Inferior parietal cortex (tissue), 1 donor: ENCODE measurements around the gene GCC2.
A peak's percentile ranks its signal among the peaks of the same experiment; 100 is the strongest.
"Not testable (repeated sequence)": the region's sequence is repeated elsewhere in the genome, so short reads cannot be mapped to it uniquely, and the experiment has no call there.

Experiments used
- DNase-seq: peaks from one replicate; pipeline ENCODE4 v3.0.0-alpha.2; 2016; ENCODE audit errors: extremely low spot score

GCC2 gene

DNA sequence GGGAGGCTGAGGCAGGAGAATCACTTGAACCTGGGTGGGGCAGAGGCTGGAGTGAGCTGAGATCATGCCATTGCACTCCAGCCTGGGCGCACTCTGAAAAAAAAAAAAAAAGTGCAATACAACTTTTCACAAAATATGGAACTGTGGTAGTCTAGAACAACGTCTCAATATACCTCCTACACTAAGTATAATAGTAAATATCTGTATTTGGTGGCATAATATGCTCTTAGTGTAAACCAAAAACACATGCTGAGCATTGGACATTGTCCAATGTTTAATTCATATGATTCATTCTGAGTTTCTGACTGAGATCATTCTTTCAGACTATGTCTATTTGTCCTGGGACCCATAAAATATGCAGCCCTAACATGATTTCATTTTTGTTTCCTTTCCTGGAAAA is 65.5 kb downstream of the GCC2 start:
- DNase-seq: not testable (repeated sequence)

DNA sequence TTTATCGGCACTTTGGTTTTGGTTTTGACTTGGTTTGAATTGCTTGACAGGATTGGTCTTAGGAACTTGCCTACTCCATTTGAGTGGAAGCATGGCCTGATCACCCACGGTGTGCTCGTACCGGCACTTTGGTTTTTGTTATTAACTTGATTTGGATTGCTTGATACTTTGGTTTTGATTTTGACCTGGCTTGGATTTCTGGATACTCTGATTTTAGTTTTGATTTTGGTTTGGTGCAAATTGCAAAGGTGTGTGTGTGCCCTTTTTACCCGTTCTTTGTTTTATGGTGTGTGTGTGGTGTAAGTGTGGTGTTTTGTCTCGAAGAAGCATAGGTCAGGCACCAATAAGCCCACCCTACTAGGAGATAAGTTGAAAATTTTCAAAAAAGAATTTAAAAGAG is 75.7 kb downstream of the GCC2 start:
- not testable (repeated sequence) for DNase-seq

DNA sequence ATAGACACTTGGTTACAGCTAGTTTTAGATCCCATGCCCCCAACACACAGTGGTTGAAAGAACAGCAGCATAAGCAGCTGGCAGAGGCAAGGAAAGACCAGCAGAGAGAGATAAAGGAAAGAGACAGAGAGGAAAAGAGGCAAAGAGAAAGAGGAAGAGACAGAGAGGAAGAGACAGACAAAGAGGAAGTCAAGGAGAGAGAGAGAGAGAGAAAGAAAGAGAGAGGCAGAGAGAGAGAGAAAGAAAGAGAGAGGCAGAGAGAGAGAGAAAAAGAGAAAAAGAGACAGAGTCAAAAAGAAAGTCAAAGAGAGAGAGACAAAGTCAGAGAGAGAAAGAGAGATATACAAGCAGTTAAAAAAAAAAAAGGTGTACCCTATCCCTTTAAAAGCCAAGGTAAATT is 76.3 kb downstream of the GCC2 start:
- not testable (repeated sequence) for DNase-seq

DNA sequence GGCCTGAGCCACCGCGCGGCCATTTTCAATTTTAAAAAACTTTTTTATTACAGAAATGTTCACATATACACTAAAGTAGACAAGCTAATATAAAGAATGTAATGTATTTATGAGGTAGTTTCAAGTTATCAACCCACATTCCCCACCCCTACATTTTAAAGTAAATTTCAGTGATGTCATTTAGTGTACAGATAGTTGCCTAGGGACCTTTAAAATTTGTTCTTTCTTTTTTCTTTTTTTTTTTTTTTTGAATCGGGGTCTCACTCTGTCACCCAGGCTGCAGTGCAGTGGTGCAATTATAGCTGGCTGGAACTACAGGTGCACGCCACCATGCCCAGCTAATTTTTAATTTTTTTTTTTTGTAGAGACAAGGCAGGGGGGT is 82.7 kb downstream of the GCC2 start:
- no peak for DNase-seq

DNA sequence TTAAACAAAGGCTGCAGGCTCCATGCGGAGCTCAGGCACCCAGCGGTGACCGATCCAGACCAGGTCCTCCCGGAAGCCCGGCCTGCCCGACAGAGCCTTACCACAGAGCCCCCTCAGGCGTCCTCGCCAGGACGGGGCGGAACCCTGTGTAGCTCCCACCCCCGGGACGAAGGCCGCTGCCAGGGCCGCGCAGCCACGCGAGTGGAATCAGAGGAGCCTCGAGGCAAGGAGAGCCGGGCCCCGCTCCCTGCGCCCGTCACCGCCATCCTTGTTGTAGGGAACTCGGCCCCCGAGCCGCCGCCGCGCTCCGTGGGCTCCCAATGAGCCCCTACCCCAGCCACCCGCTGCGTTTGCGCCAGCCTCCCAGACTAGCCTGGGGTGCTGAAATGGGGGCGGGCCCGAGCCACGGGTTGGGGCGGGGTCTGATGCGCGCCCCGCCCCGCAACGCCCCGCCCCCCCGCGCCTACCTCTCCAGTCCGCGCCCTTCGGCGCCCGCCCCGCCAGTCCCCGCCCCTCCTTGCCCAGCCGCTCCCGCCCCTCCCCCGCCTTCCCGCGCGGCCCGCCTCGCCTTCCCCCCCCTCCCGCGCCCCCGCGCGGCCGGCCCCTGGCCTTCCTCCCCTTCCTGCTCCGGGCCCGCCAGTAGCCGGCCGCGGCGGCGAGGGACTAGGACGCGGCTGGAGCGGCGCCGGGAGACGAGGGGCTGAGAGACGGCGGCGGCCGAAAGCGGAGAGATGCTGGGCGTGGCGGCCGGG is 85.0 kb downstream of the GCC2 start, which contains the start of gene LIMS1:
LIMS1 (plus strand) TSS at position 639 of the 752 bp plus-strand sequence; CDS start at position 732, 93 bp downstream.
- peak; percentile 71 for DNase-seq

DNA sequence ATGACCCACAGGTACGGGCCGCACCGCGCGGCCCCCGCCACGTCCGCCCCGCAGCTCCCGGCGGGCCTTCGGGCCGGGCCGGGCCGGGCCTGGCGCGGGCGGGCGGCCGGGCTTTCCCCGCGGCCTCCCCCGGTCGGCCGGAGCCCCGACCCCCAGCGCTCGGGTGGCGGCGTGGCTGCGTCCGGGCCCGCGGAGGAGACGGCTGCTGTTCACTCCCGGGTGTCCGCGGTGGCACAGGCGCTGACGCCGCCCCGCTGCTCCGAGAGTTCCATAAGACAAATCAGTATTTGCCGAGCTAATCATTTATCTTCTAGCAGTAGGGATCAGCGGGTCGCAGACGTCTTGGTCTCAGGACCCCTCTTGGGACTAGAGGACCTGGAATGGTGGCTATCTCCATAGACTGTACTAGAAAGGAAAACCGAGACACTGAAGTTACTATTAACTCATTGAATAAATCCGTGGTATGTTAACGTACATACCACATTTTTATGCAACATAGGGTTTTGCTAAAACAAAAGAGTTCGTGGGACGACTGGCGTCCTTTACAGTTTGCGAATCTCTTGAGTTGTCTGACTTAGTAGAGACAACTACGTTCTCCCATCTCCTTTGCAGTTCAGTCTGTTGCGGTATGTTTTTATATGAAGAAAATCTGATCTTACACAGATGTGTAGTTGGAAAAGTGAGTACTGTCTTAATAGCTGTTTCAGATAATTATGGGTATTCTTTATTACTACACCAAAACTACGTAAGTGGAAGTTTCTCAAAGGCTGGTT is 85.8 kb downstream of the GCC2 start:
- peak; percentile 59 for DNase-seq

DNA sequence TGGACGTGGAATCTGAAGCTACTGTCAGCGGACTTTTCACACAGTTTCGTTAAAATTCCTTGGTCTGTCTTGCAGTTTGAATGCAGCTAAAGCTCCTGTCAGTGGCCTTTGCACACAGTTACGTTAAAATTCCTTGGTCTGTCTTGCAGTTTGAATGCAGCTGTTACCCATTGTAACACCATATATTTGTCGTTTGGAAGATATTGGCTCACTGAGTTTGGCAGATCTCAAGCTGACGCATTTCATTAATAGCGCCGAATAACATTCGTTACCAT is 86.3 kb downstream of the GCC2 start:
- DNase-seq: peak; percentile 49

DNA sequence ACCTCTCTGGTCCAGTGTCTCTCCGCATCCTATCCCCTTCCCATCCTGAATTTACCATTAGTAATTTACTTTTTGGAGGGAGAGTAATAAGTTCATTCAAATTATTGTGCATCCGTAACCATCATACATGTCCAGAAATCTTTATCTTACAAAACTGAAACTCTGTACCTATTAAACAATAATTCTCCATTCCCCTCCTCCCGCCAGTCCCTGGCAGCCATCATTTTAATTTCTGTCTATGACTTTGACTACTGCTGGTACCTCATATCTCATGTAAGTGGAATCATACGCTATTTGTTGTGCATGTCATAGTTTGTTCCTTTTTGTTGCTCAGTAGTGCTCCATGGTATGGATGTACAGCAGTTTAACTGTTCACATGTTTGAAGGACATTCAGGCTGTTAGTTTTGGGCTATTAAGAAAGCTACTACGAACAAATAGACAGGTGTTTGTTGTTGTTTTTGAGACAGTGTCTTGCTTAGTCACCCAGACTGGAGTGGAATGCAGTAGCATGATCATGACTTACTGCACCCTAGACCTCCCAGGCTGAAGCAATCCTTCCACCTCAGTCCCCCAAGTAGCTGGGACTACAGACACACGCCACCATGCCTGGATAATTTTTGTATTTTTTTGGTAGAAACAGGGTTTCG is 87.3 kb downstream of the GCC2 start:
- no peak for DNase-seq

DNA sequence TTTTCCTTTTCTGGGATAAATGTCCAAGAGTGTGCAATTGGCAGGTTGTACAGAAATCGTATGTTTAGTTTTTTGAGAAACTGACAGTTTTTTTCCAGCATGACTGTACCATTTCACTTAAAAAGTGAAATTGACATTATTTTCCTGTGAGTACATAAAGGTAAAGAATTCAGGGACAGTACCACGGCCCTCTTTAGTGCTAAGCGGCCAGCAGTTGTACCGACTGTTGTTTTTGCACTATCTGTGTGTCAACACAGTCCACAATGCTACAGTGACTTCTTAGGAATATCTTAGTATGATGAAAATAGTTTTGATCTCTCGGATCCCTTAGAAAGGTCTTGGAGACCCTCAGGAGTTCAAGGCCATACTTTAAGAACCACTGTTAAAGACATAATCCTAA is 87.9 kb downstream of the GCC2 start:
- DNase-seq: no peak

DNA sequence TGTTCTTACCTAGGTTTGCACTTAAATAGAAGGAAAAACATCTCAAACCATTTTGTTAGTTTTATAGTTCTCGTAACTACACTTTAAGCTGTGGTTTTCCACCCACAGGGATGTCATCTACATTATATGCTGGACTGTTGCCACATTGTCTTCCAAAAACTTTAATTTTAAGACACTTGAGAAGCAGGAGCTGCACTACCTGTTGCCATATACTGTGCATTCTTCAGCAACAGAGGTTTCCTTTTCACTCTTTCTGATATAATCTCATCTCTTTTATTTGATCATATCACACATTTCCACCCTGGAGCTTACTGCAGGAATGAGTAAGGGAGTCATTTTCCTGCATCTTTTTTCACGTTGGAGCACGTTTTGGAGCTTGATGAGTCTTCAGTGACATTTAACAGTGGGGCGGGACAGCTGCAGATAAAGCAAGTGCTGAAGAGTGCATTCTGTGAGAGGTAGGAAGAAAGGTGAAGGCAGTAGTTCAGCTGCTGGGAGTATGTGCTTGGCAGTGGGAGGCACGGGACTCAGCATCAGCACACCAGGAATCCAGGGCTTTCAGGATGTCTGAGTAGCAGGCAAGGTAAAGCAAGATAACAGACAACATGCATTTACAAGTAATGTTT is 89.1 kb downstream of the GCC2 start:
- DNase-seq: no peak

DNA sequence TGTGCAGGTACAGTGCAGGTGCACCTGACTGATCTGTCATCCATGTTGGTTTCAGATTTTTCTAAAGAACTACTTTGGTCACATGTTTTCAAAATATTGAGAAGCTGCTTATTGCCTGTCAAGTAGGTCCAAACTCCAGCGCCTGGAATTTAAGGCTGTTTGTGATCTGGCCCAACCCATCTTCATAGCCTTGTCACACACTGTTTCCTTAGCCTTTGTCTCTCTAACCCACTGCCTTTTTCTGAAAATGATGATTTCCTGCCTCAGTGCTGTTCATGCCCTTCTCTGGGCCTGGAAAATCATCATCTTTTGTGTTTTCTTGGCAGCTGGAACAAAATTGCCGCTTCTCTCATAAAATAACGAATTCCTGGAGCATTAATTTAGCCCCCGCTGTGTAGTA is 92.4 kb downstream of the GCC2 start:
- DNase-seq: peak; percentile 1

DNA sequence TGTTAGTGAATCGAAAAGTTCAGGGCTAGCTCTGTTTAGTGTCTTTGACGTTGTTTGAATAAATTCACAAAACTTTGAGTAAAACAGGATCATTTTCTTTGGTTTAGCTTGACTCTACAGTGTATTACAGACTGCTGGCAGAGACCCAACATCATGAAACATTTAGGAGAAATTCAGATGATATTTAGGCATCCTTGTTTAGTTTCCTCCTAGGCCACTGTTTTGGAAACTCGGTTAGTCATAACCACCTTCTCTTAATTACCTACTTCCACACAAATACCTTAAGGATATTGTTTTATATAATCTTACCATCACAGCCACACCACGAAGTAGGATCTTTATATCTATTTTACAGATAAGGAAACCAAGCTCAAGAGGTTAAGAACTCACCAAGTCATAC is 93.1 kb downstream of the GCC2 start:
- DNase-seq: peak; percentile 0

DNA sequence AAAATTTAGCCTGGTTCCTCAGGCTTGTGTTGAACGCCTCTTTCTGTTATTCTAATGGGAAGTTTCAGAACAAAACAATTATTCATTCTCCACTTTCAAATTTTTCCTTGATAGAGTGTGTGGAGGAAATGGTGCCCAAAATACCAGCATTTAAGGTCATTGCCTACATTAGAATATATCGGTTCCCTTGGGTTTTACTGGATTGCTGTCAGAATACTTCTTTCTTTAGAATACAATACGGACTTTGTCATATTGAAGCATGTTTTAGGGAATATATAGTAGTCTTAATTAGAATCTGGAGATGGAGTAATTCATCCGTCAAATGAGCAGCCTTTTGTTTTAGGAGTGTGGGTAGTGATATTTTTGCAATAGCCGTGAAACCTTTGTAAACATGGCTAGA is 98.6 kb downstream of the GCC2 start:
- no peak for DNase-seq

DNA sequence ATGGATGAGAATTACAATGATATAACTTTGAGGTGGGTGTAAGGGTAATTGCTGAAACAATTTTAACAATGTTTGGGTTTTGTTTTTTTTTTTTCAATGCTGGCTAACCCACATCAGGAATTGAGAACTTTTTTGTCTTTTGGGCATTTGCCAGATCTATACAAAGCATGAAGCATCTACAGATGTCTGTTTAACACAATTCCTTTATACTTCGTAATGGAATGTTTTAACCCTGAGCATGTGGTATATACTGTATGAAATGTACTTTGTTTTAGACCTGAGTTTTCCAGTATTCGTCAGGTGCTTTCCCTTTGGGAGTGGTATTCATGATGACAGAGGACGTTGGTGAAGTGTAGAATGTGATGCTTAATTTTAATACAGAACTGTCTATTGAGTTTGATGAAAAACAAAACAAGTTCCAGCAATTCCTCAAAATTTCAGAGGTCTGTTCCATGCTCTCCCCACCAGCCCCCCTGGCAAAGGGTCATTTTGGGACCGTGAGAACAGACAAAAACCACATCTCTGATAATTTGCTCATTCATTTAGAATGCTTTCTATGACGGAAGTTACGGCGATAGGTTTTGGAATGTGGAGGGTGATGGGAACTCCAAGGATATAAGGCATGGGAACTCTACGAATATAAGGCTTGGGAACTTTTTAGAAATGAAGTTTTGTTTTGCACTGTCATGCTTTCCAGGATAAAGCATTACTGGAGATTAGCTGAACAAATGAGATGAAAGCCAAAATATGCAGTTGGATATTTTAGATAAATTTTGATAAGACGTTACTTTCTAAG is 99.4 kb downstream of the GCC2 start:
- DNase-seq: no peak

DNA sequence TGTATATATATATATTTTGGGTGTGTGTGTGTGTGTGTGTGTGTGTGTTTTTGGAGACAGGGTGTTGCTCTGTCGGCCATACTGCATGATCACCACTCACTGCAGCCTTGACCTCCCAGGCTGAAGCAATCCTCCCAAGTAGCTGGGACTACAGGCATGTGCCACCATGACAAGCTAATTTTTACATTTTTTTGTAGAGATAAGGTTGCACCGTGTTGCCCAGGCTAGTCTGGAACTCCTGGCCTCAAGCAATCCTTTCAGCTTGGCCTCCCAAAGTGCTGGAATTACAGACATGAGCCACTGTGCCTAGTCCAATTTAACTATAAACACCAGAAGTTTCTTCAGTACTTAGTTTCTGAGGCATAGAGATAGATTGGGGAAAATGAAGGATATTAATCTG is 103.6 kb downstream of the GCC2 start:
- no peak for DNase-seq

DNA sequence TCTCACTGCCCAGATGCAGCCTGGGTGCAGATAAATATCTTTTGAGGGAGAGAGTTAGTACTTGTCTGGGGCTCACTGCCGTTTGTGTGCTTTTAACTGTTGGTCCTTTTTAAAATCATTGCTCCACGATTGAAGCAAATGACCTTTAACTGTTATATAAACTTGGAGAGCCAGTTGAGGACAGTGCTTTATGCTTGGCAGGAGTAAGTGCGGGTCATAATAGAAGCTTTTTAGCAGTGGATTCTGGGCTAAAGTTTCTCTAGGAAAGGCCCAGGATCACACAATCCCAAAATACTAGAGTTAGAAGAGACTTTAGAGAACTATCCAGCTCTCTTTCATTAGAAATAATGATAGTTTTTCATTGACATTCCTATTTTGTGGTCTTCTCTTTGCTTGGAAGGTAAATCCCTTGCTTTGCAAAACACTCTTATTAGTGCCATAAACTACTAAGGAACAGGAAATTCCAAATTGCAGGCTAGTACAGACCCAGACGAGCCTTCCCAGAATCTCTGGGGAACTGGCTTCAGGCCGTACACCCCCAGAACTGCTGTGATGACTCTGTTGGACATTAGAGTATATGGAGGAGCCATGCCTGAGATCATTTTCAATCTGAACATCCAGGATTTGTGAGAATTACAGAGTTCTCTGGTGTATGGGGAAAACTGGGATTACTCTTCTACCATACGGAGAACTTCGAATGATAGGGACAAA is 104.4 kb downstream of the GCC2 start:
- DNase-seq: no peak

DNA sequence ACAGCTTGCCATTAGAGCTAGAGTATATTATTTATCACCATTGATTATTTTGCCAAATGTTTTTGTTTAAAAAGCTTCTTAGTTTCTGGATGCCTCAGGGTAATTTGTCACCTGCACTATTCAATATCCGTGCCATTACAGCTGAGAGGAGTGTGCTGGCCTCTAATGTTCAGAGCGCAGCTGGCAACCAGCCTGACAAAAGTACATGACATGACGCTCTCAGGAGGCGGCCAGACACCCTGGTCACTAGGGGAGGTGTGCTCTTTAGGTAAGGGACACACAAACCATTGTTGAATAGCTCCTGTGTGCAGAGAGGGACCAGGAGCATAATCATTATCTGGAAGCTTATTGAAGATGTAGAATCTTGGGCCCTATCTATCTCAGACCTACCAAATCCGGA is 105.5 kb downstream of the GCC2 start:
- DNase-seq: no peak

DNA sequence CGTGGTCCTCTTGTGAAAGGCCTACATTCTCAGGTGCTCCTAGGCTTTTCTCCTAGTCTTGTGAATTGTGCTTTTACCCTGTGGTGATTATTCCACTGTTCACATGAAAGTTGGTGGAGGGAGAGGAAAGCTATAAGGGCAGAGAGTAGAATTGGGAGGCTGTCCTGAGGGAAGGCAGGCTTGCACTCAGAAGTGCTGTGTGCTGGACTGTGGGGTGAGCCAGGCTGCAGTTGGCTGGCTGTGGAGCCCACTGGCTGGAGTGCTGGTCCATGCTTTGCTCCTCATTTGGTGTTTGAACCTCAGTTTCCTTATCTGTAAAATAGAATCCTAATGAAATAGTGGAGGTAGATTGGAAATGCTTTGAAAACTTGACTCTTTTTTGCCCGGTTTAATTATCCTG is 106.6 kb downstream of the GCC2 start:
- DNase-seq: no peak

DNA sequence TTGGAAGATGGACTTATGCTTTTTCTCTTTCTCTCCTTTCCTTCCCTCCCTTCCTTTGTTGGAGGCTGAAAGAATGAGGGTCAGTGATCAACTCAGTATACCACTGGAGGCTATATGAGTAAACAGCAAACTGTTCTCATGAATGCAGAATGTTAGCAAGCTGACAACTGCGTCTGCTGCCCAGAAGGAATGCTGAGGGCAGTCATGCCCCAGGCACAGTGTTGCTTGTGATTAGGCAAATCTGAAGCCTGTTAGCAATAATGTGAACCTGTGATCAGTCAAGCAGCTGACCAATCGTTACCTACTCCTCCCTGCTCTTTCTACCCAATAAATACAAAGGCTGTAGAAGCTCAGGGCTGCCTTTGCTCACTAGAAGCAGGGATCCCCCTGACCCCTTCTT is 107.6 kb downstream of the GCC2 start:
- DNase-seq: not testable (repeated sequence)
